Trophoblast cell (in vitro differentiated cells and primary cell): ENCODE measurements around the gene MYO10.

Source experiments
- DNase-seq, 2 donors: peaks; one replicate each; pipeline ENCODE4 v3.0.0-alpha.2; 2016
- H2AFZ ChIP-seq: 2 replicates; pipeline ENCODE4 v1.6.1; 2013; ENCODE audit warnings: low read length, moderate library complexity, mild to moderate bottlenecking; ENCODE audit not compliant: insufficient read depth, poor library complexity
- H2AK5ac ChIP-seq: 2 replicates; pipeline ENCODE4 v1.6.1; 2013; ENCODE audit warnings: mild to moderate bottlenecking, low read length
- H2BK120ac ChIP-seq: 2 replicates; pipeline ENCODE4 v1.6.1; 2013; ENCODE audit warnings: low read length, mild to moderate bottlenecking, moderate library complexity; ENCODE audit not compliant: insufficient read depth, poor library complexity
- H2BK12ac ChIP-seq: 2 replicates; pipeline ENCODE4 v1.6.1; 2013; ENCODE audit warnings: mild to moderate bottlenecking, low read length, moderate library complexity
- H2BK5ac ChIP-seq: 2 replicates; pipeline ENCODE4 v1.6.1; 2013; ENCODE audit warnings: low read length, low read depth, moderate library complexity, mild to moderate bottlenecking; ENCODE audit not compliant: poor library complexity
- H3K14ac ChIP-seq: 2 replicates; pipeline ENCODE4 v1.6.1; 2013; ENCODE audit warnings: mild to moderate bottlenecking, low read length
- H3K18ac ChIP-seq: 2 replicates; pipeline ENCODE4 v1.6.1; 2013; ENCODE audit warnings: mild to moderate bottlenecking, low read length
- H3K23ac ChIP-seq: 2 replicates; pipeline ENCODE4 v1.6.1; 2013; ENCODE audit warnings: low read length
- H3K27ac ChIP-seq: 2 replicates; pipeline ENCODE4 v1.5.1; 2013; ENCODE audit warnings: low read depth, mild to moderate bottlenecking, inconsistent platforms, low read length, moderate library complexity
- H3K27me3 ChIP-seq: 2 replicates; pipeline ENCODE4 v1.6.1; 2013; ENCODE audit warnings: inconsistent platforms, mild to moderate bottlenecking, low read length, moderate library complexity; ENCODE audit not compliant: insufficient read depth
- H3K36me3 ChIP-seq, 2 experiments: 1 replicate in 1 of 2; 2 replicates in 1 of 2; pipeline ENCODE4 v1.6.1; 2013; ENCODE audit warnings: low read length in 2 of 2, mild to moderate bottlenecking in 2 of 2, moderate library complexity in 1 of 2; ENCODE audit not compliant: insufficient read depth in 2 of 2, control insufficient read depth in 1 of 2
- H3K4ac ChIP-seq: 2 replicates; pipeline ENCODE4 v1.6.1; 2013; ENCODE audit warnings: low read depth, mild to moderate bottlenecking, low read length, moderate library complexity
- H3K4me1 ChIP-seq, 2 experiments: 1 replicate in 1 of 2; 2 replicates in 1 of 2; pipeline ENCODE4 v1.6.1; 2013; ENCODE audit warnings: low read length in 2 of 2, mild to moderate bottlenecking in 2 of 2, moderate library complexity in 1 of 2; ENCODE audit not compliant: insufficient read depth in 2 of 2, control insufficient read depth in 1 of 2
- H3K4me2 ChIP-seq: 2 replicates; pipeline ENCODE4 v1.6.1; 2013; ENCODE audit warnings: inconsistent platforms, mild to moderate bottlenecking, low read length, moderate library complexity
- H3K4me3 ChIP-seq: 2 replicates; pipeline ENCODE4 v1.5.1; 2013; ENCODE audit warnings: mild to moderate bottlenecking, low read depth, low read length, inconsistent platforms
- H3K79me1 ChIP-seq: one replicate; pipeline ENCODE4 v1.6.1; 2013; ENCODE audit warnings: low read length
- H3K79me2 ChIP-seq: 2 replicates; pipeline ENCODE4 v1.6.1; 2013; ENCODE audit warnings: low read length, mild to moderate bottlenecking; ENCODE audit not compliant: control insufficient read depth, insufficient read depth, poor library complexity
- H3K9ac ChIP-seq: 2 replicates; pipeline ENCODE4 v1.6.1; 2013; ENCODE audit warnings: mild to moderate bottlenecking, low read length
- H3K9me3 ChIP-seq: 2 replicates; pipeline ENCODE4 v1.6.1; 2013; ENCODE audit warnings: low read depth, mild to moderate bottlenecking, control low read depth, inconsistent platforms, low read length; ENCODE audit not compliant: insufficient read depth
- H4K12ac ChIP-seq: 2 replicates; pipeline ENCODE4 v1.6.1; 2013; ENCODE audit warnings: low read depth, mild to moderate bottlenecking, low read length, moderate library complexity
- H4K8ac ChIP-seq: 2 replicates; pipeline ENCODE4 v1.6.1; 2013; ENCODE audit warnings: low read depth, mild to moderate bottlenecking, low read length, moderate library complexity
- H4K91ac ChIP-seq: one replicate; pipeline ENCODE4 v1.6.1; 2013; ENCODE audit warnings: low read depth, mild to moderate bottlenecking, low read length, moderate library complexity
- WGBS: extraction: QIAGEN DNeasy Blood & Tissue Kit; methylation state at CpG from one replicate; pipeline ENCODE4 v1.1.7; 2013; ENCODE audit warnings: missing lambda C conversion rate; ENCODE audit not compliant: insufficient read length, insufficient coverage; ENCODE audit errors: extremely low coverage; 5-methylcytosine and 5-hydroxymethylcytosine counted together

The MYO10 gene

DNA sequence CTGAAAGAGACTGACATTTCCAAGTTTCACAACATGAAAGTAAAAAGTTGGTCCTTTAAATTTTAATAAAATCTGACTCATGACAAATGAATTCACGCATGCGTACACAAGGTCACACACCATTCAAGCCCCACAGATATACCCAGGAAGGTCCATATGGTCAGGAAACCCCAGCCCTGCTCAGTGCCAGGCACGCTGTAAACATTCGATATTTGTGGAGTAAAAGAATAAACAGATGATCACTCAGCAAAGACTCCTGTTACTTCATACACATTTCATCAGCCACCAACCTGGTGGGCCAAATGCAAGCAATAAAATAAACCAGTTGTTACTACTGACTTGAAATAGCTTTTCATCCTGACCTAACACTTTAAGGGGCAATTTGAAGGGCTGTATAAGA is 161.3 kb downstream of the MYO10 start:
- Histone ChIP-seq H3K9me3 (peaks cover 2% of the 10 kb centered on the region), H3K79me1 (no peaks in the 10 kb centered on the region), H2AK5ac (no peak overlapping the region), H2BK120ac (no peak overlapping the region), H4K91ac (no peak overlapping the region), H3K14ac (no peak overlapping the region), H3K9ac (no peak overlapping the region), H2BK5ac (no peak overlapping the region), H3K4me1 (no peaks in the 10 kb centered on the region), H3K18ac (no peak overlapping the region), H3K79me2 (no peaks in the 10 kb centered on the region), H3K4me3 (no peak overlapping the region), H3K23ac (no peak overlapping the region), H2AFZ (no peak overlapping the region), H4K8ac (no peak overlapping the region), H3K4ac (no peak overlapping the region), H3K27me3 (no peaks in the 10 kb centered on the region), H2BK12ac (no peak overlapping the region), H3K27ac (no peak overlapping the region), H3K36me3 (peaks cover 4 to 6% of the 10 kb centered on the region in 2 experiments), H4K12ac (no peak overlapping the region), H3K4me2 (no peak overlapping the region)
- DNase-seq = no peak
- no CpG with 5 or more reads among the region's 4 CpGs for WGBS

DNA sequence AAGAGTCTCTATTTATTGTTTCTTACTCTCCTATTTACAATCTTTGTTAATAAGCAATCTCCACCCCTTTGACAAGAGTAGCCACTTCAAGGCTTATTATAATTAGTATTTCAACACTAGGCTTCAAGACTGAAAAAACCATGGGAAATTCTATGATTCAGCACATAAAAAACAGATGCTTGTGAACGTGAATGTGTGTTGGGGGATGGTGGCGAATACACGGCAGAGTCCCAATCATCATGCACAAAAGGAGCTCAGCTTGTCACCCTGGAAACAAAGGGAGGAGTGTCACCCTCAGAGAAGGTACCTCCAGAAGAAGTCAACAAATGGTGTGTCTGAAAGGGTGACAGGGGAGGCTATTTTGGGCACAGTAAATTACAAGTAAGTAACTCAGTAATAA is 162.1 kb downstream of the MYO10 start:
- H3K79me2 ChIP-seq = no peaks in the 10 kb centered on the region
- no peak overlapping the region for H3K18ac ChIP-seq
- no peaks in the 10 kb centered on the region for H3K27me3 ChIP-seq
- no peak overlapping the region for H3K23ac ChIP-seq
- H2AK5ac ChIP-seq = no peak overlapping the region
- H2BK120ac ChIP-seq = no peak overlapping the region
- H3K14ac ChIP-seq = no peak overlapping the region
- no peaks in the 10 kb centered on the region for H3K4me1 ChIP-seq
- H3K9ac ChIP-seq = no peak overlapping the region
- H3K4me2 ChIP-seq = no peak overlapping the region
- no peak overlapping the region for H2BK12ac ChIP-seq
- DNase-seq = no peak
- no peak overlapping the region for H4K12ac ChIP-seq
- H3K9me3 ChIP-seq = peaks cover 2% of the 10 kb centered on the region
- no peak overlapping the region for H3K4me3 ChIP-seq
- H2AFZ ChIP-seq = no peak overlapping the region
- H4K8ac ChIP-seq = no peak overlapping the region
- no peak overlapping the region for H3K4ac ChIP-seq
- no peak overlapping the region for H2BK5ac ChIP-seq
- no peak overlapping the region for H3K27ac ChIP-seq
- H3K79me1 ChIP-seq = no peaks in the 10 kb centered on the region
- no CpG with 5 or more reads among the region's 3 CpGs for WGBS
- H4K91ac ChIP-seq = no peak overlapping the region
- peaks cover 5 to 6% of the 10 kb centered on the region in 2 experiments for H3K36me3 ChIP-seq

DNA sequence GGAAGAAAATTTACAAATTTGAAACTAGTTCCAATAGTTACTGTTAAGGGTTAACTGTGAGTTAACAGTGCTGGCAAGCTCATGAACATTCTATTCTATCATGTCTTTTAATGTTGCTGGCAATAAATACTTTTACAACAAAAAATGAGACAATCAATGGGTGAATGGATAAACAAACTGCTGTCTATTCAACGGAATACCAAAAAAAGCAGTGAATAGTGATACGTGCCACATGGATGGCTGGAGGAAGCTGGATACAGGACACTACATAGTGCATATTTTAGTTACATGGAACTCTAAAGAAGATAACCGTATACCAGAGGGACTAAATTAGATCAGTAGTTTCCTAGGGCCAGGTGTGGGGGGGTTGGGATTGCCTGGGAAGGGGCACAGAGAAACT is 163.5 kb downstream of the MYO10 start:
- Histone ChIP-seq H2BK120ac (no peak overlapping the region), H3K9me3 (peaks cover 2% of the 10 kb centered on the region), H4K12ac (no peak overlapping the region), H3K27ac (no peak overlapping the region), H2BK12ac (no peak overlapping the region), H4K91ac (no peak overlapping the region), H3K4me1 (no peaks in the 10 kb centered on the region), H3K4me2 (no peak overlapping the region), H3K79me1 (no peaks in the 10 kb centered on the region), H2AK5ac (no peak overlapping the region), H3K4me3 (no peak overlapping the region), H3K14ac (no peak overlapping the region), H3K9ac (no peak overlapping the region), H3K23ac (no peak overlapping the region), H3K36me3 (peaks cover 7 to 9% of the 10 kb centered on the region in 2 experiments), H2BK5ac (no peak overlapping the region), H4K8ac (no peak overlapping the region), H3K79me2 (no peaks in the 10 kb centered on the region), H3K4ac (no peak overlapping the region), H3K18ac (no peak overlapping the region), H2AFZ (no peak overlapping the region), H3K27me3 (no peaks in the 10 kb centered on the region)
- DNase-seq = no peak
- WGBS = no CpG with 5 or more reads among the region's 3 CpGs

DNA sequence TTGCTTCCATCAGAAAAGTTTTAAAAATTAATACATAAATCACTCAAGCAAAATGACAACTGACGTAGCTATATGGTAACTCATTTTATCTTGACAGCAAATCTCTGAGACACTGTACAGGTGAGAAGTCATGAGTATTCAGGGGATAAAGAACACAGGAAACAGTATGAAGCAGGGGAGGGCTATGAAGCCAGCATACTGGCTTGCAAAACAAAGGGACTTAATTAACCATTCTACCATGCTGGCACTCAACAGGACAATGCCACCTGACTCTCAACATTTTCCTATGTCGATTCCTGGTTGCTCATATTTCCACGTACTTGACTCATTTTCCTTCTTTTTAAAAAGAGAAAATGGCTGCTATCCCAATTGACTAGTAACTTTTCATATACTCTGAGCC is 167.9 kb downstream of the MYO10 start:
- H4K8ac ChIP-seq = no peak overlapping the region
- peaks cover 2% of the 10 kb centered on the region for H3K9me3 ChIP-seq
- H3K4me3 ChIP-seq = no peak overlapping the region
- no peaks in the 10 kb centered on the region for H3K4me1 ChIP-seq
- WGBS = no CpG with 5 or more reads among the region's 3 CpGs
- no peaks in the 10 kb centered on the region for H3K27me3 ChIP-seq
- no peak overlapping the region for H3K4ac ChIP-seq
- no peak overlapping the region for H3K4me2 ChIP-seq
- DNase-seq = no peak
- no peaks in the 10 kb centered on the region for H3K79me1 ChIP-seq
- H2AFZ ChIP-seq = no peak overlapping the region
- H3K9ac ChIP-seq = no peak overlapping the region
- peaks cover 19% of the 10 kb centered on the region in 2 experiments for H3K36me3 ChIP-seq
- no peak overlapping the region for H4K91ac ChIP-seq
- H3K18ac ChIP-seq = no peak overlapping the region
- H3K23ac ChIP-seq = no peak overlapping the region
- H3K14ac ChIP-seq = no peak overlapping the region
- no peak overlapping the region for H3K27ac ChIP-seq
- H4K12ac ChIP-seq = no peak overlapping the region
- no peak overlapping the region for H2BK120ac ChIP-seq
- no peak overlapping the region for H2AK5ac ChIP-seq
- H2BK5ac ChIP-seq = no peak overlapping the region
- no peaks in the 10 kb centered on the region for H3K79me2 ChIP-seq
- H2BK12ac ChIP-seq = no peak overlapping the region
